ENCODE results near the gene PFN1.

Gene PFN1

GRCh38 chr17:4945944-4946280 lies 2.4 kb downstream of the PFN1 start:
- H3K27me3 Mint-ChIP-seq (ENCODE audit: low read depth), result no peaks in the 10 kb centered on the region
- H3K4me3 Mint-ChIP-seq, result peak overlapping the region; percentile 95 to 98 (median 96)
- no peak for TF ChIP-seq CTCF (IDR thresholded peaks at IDR 0.05; ENCODE audit: unreplicated experiment in 3 of 3)
- H3K36me3 Mint-ChIP-seq (ENCODE audit: low read depth), result peaks cover 53% of the 10 kb centered on the region
- peak overlapping the region; percentile 87 to 99 (median 89) for H3K27ac Mint-ChIP-seq
- no peaks in the 10 kb centered on the region for H3K9me3 Mint-ChIP-seq
- H3K4me1 Mint-ChIP-seq, result peaks cover 49% of the 10 kb centered on the region

- Mint-ChIP-seq H3K4me1 (peaks cover 47% of the 10 kb centered on the region), H3K9me3 (no peaks in the 10 kb centered on the region), H3K27ac (peak overlapping the region; percentile 80 to 99 (median 89)), H3K36me3 (ENCODE audit: low read depth) (peaks cover 53% of the 10 kb centered on the region), H3K4me3 (peak overlapping the region; percentile 95 to 98 (median 96)), H3K27me3 (ENCODE audit: low read depth) (no peaks in the 10 kb centered on the region)
- no peak for TF ChIP-seq CTCF (IDR thresholded peaks at IDR 0.05; ENCODE audit: unreplicated experiment in 3 of 3)
Measured at GRCh38 chr17:4945176-4945943, 3.0 kb downstream of the PFN1 start.

- H3K27ac Mint-ChIP-seq, result peak overlapping the region; percentile 80 to 99 (median 89)
- H3K36me3 Mint-ChIP-seq (ENCODE audit: low read depth), result peaks cover 57% of the 10 kb centered on the region
- peaks cover 52% of the 10 kb centered on the region for H3K4me1 Mint-ChIP-seq
- H3K4me3 Mint-ChIP-seq, result peak overlapping the region; percentile 53 to 95 (median 68)
- H3K9me3 Mint-ChIP-seq, result no peaks in the 10 kb centered on the region
- TF ChIP-seq CTCF (IDR thresholded peaks at IDR 0.05; ENCODE audit: unreplicated experiment in 3 of 3), result no peak
- H3K27me3 Mint-ChIP-seq (ENCODE audit: low read depth), result no peaks in the 10 kb centered on the region
Measured at GRCh38 chr17:4944554-4945175, 3.7 kb downstream of the PFN1 start.

GRCh38 chr17:4944163-4944553 lies 4.2 kb downstream of the PFN1 start:
- no peak for TF ChIP-seq CTCF (IDR thresholded peaks at IDR 0.05; ENCODE audit: unreplicated experiment in 3 of 3)
- no peaks in the 10 kb centered on the region for H3K27me3 Mint-ChIP-seq (ENCODE audit: low read depth)
- H3K27ac Mint-ChIP-seq, result peak overlapping the region; percentile 73 to 99 (median 89)
- H3K4me3 Mint-ChIP-seq, result peak overlapping the region; percentile 53 to 95 (median 68)
- H3K36me3 Mint-ChIP-seq (ENCODE audit: low read depth), result peaks cover 57% of the 10 kb centered on the region
- peaks cover 55% of the 10 kb centered on the region for H3K4me1 Mint-ChIP-seq
- H3K9me3 Mint-ChIP-seq, result no peaks in the 10 kb centered on the region

GRCh38 chr17:4942760-4943508 lies 5.4 kb downstream of the PFN1 start:
- Mint-ChIP-seq H3K27me3 (ENCODE audit: low read depth) (no peaks in the 10 kb centered on the region), H3K9me3 (no peaks in the 10 kb centered on the region), H3K36me3 (ENCODE audit: low read depth) (peaks cover 57% of the 10 kb centered on the region), H3K4me3 (peak overlapping the region; percentile 91 to 98 (median 93)), H3K27ac (peak overlapping the region; percentile 38 to 73 (median 49)), H3K4me1 (peaks cover 65% of the 10 kb centered on the region)
- TF ChIP-seq CTCF (IDR thresholded peaks at IDR 0.05; ENCODE audit: unreplicated experiment in 3 of 3), result no peak

Measured in nephron (organoid).